HG03469 (cell line): ENCODE measurements around the gene DCDC1.

Experiments
- ATAC-seq: cut with Tn5 transposase; IDR thresholded peaks from one replicate; pipeline ENCODE4 v1.9.1; 2021; ENCODE audit warnings: mild to moderate bottlenecking, moderate library complexity, moderate number of reproducible peaks; ENCODE audit not compliant: unreplicated experiment

The DCDC1 gene

GRCh38 chr11:30919389-30920152 is 450.0 kb downstream of the DCDC1 start:
- ATAC-seq: peak; percentile 69

GRCh38 chr11:30917859-30918478 is 451.6 kb downstream of the DCDC1 start:
- ATAC-seq: peak; percentile 45

DNA sequence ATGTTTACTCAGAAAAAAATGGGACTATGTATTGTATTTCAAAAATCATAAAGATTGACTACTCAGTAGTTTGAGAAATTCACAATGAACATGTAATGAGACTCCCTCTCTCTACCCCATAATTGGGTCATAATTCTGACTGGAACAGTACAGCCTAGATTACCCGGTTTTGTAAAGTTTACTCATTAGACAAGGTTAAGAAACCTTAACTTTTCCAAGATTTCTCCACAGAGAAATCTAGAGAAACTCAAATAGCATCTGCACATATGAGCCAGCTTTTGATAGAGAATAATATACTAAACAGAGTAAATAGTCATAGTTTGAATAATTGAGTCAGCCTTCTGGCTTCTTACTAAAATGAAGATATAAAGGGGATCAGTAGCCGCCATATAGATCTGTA is 452.3 kb downstream of the DCDC1 start:
- no peak for ATAC-seq

DNA sequence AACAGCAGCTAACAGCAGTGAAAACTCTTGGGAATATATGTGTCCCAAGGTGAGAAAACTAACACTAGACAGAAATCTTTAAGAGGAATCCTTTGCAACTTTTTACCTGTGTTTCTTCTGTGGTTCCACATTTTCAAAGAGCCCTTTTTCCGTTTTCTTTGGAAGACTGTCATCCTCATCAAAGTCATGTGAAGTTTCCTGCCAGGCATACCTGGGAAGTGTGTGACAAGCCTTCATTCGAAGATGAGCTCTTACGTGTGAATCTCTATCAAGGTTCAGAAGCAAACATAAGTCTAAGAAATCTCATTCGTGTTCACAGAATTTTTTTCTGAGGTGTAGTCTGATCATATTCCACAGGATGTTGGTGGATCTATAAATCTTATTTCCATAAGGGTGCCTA is 452.8 kb downstream of the DCDC1 start:
- no peak for ATAC-seq

GRCh38 chr11:30914143-30914762 is 455.3 kb downstream of the DCDC1 start:
- ATAC-seq: no peak

DNA sequence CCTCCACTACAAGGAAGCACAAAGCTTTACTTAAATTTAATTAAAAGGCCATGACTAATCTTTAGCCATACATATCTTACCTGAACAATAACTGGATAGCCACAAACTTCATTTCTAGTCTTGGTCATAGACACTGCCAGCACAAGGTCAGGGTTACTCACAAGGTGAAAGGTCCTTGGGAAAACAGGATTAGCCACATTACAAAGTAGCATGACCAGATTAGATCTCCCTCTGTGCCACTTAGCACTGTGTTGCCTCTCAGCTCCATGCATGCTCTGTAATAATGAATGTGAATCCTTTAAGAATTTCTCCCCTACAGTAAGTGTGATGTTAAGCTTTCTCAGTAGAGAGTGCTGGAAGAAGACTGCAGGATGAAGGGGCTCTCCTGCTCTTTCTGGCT is 458.3 kb downstream of the DCDC1 start:
- no peak for ATAC-seq

GRCh38 chr11:30908857-30909256 is 460.7 kb downstream of the DCDC1 start:
- no peak for ATAC-seq

DNA sequence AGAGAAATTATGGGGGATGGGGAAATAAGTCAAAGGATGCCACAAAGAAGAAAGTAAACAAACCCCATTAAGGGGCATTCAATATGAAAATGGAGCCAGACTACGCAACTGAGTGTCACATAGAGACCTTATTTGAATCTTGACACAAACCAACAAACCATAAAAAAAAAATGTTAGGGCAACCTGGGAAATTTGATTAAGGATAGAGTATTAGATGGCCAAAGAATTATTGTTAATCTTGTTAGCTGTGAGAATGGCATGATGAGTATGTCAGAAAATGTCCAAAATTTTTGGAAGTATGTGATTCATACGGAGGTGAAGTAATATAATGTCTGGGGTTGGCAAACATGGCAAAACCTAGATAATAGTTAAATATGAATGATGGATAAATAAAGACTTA is 461.3 kb downstream of the DCDC1 start:
- no peak for ATAC-seq

DNA sequence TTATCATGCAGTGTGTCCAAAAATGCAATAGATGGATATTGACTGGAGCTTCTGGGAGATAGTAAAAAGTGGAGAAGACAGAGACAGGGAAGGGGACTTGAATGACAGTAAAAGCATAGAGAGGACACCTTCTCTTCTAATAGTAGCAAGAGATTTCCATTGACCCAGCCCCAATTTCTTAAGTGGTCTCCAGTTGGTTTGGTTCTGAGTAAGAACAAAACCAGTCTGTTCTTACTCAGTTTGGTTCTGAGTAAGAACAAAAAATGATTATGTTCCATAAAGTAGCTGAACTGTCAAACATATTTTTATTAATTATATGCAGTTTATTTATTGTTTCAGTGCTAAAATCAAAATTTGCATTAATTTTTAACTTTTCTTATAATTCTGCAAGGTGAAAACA is 466.6 kb downstream of the DCDC1 start:
- ATAC-seq: no peak

DNA sequence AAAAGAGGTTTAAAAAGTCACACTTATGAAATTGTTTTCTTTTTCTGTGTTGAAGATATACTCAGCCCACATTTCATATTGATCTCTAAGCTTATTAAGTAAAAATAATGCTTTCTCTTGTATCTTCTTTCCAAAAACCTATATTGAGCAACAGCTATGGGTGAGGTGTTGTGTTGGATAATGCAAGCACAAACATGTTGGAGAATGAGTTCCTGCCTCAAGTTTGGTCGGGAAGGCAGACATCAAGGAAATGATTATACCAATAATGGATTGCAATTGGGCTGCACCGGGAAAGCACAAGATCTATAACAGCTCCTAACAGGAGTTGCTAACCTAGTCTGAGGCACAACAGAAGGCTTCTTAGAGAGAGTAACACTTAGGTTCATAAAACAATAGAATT is 474.5 kb downstream of the DCDC1 start:
- no peak for ATAC-seq

DNA sequence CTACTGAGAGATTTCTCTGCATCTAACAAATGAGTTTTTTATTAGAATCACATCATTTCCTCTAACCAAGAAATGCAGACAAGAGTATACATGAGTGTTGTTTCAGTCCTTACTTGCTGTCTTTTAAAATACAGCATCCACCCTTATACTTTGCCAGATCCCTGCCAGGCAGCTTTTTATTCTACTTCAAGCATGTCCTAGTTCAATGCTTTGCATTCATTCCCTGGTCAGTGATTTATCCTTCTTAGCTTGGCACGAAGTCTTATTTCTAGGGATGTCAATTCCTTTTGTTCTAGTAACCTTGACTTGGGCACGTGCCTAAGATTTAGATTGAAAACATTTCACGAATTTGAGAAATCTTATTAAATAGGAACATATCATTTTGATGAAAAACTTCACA is 476.2 kb downstream of the DCDC1 start:
- no peak for ATAC-seq

DNA sequence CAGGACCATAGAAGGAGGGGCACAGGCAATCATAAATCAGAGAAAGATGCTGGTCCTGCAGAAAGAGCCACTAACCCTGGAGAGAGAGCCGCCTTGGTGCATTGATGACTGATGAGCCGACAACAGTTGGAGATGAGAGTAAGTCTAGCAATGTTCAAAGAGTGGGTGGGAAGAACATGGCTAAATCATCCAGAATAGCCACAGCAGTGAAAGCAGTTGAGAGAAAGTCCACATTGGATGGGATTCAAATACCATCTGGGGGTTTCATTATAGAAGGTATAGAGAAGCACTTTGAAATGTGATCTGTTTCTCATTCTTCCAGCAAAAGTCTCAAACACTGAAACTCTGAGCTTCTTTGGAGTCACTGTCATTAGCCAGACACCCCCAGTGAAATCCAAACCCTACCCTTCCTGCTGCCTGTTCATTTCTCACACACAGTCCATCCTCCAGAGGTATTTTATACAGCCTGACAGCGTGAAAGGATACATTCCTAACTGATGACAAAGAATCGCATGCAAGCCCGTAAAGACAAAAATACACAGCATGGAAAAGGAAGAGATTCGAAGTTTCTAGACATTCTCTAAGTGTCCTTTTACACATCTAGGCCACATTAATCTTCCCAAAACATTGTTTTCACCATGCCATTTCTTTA is 480.3 kb downstream of the DCDC1 start:
- ATAC-seq: no peak

- ATAC-seq: no peak
These were observed 490.1 kb downstream of the DCDC1 start for GRCh38 chr11:30879322-30880005.

DNA sequence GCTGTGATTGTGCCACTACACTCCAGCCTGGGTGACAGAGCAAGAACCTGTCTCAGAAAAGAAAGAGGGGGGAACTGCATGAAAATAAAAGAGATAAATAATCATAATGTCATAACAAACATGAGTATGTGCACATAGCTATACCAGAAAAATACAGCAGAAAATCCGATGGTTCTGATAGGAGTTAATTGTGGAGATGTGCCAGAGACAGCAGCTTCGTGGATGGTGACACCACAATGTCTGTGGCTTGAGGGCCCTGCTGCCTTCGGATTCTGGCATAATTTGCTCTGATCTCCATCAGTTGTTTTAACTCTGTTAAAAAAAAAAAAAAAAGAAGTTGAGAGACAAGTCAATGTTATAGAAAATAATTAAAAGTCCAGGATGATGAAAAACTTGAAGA is 491.1 kb downstream of the DCDC1 start:
- no peak for ATAC-seq

GRCh38 chr11:30876663-30877396 is 492.7 kb downstream of the DCDC1 start:
- no peak for ATAC-seq

GRCh38 chr11:30876228-30876627 is 493.3 kb downstream of the DCDC1 start:
- ATAC-seq: no peak

DNA sequence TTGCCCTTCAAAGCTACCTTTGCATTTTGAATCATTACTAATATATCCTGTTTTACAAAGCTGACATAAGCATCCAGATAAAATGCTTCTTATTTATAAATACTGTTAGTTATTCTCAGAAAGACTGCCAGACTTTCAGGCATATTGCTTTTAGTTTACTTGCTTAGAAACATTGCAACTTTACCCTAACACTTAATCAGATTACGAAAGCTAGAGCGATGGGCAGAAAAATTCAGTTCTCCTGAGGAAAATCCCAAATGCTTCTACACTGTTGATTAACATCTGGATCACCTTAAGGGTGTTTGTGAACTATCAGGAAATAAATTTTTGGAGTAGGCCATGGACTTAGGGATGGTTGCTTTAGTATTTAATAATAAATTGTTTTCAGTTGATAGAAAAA is 493.7 kb downstream of the DCDC1 start:
- no peak for ATAC-seq

GRCh38 chr11:30873924-30874610 is 495.5 kb downstream of the DCDC1 start:
- ATAC-seq: no peak

GRCh38 chr11:30868626-30869081 is 500.9 kb downstream of the DCDC1 start:
- no peak for ATAC-seq

DNA sequence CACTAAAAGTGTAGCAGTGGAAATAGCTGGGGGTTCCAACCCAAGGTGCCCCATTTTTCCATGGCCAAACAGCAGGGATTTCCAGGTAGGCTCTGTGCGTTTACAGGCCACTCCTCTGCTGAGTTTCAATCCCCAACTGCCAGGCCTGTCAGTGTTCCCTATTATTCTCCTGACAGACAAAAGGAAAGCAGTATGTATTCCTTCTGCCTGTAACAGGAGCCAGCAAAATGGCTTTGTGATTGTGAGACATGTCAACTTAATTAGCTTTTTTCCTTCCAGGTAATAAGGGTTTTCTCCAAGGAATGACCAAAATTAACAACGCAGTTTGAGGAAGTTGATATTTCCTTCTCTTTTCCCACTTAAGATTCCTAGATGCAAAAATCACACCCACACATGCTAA is 506.3 kb downstream of the DCDC1 start:
- ATAC-seq: no peak
